ENCODE results near the gene SRGAP2C.
"Not testable (repeated sequence)": the region's sequence is repeated elsewhere in the genome, so short reads cannot be mapped to it uniquely, and the experiment has no call there.

SRGAP2C gene

GRCh38 chr1:121184290-121185127 lies at the start of gene SRGAP2C, which contains the start of gene FAM72B:
TSS of gene SRGAP2C (plus strand) at chr1:121184975. CDS start at chr1:121187447, 2,472 bp downstream.
TSS of gene FAM72B (minus strand) at chr1:121184340. CDS start at chr1:121183489, 851 bp downstream.
- peak; percentile 99 for DNase-seq

DNA sequence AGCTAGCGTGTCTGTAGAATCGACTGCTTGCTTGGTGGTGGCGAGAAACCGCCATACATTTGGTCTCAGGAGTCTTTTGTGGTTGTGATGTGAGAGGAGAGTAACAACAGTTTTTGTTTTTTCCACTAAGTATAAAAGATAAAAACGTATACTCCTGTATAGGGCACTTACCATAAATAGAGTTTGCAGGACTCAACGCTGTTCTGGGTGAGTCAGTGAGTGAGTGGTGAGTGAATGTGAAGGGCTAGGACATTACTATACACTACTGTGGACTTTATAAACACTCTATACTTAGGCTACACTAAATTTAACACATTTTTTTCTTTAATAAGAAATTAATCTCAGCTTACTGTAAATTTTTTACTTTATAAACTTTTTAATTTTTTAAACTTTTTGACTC lies 44.4 kb upstream of the SRGAP2C start:
- DNase-seq, result not testable (repeated sequence)

DNA sequence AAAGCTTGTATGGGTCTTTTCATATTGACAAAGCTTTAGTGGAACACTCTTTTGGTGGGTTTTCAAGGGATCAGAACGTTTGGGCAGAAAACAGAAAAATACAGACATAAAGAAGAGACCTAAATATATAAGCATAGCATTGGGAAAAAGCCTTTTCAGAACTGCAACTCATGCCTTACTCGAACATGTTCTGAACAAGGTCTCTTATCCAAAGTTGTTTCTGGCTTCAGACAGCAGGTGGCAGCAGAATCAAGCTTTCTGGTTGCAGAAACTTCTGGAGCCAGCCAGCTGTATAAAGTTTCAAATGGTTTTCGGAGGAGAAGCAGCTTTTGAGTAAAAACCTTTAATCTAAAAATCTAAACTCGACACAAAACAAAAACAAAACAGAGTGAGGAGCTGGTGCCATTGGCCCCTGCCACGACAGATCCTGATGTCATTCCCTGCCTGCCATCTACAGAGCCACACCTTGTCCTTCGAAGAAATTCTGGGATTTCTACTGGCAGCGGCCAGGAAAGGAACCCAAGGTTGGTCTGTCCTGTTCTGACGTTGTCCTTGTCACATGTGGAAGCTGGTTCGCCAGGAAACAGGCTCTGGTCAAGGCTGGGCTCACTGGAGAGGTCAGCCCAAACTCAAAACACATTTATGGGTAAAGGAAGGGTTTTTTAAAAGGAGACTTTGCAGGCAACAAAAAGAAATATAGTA lies 36.1 kb upstream of the SRGAP2C start:
- not testable (repeated sequence) for DNase-seq

DNA sequence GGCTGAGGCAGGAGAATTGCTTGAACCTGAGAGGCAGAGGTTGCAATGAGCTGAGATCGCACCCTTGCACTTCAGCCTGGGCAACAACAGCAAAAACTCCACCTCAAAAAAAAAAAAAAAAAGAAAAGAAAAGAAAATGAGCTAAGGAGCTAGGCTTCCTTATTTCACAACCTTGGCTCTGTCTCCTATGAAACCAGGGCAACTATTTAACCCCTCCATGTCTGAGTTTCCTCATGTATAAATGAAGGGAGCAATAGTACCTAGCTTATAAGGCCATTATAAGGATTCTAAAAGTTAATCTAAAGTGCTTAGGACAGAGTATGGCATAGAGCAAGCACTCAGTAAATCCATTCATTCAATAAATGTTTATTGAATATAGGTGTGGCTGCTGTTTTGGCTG lies 33.5 kb upstream of the SRGAP2C start:
- not testable (repeated sequence) for DNase-seq

GRCh38 chr1:121152788-121153187 lies 32.0 kb upstream of the SRGAP2C start:
- DNase-seq, result not testable (repeated sequence)

DNA sequence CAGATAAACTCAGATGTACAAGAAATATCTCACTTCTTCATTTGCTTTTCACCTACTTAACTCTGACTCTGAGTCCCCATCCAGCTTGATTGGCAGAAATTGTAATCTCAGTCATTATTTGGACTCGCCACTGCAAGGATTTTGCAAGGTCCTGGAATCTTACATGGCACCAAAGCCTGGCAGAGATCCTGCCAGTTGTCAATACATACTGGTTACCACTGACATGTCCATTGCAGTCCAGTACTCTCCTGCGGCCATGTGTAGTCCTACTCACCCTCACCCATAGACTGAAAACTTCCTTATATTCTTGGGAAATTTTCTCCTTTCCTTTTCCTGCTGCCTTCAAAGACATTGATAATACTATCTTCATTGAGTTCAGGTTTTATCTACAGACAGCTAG lies 30.0 kb upstream of the SRGAP2C start:
- DNase-seq, result not testable (repeated sequence)

GRCh38 chr1:121155671-121156358 lies 29.0 kb upstream of the SRGAP2C start:
- peak; percentile 40 for DNase-seq

DNA sequence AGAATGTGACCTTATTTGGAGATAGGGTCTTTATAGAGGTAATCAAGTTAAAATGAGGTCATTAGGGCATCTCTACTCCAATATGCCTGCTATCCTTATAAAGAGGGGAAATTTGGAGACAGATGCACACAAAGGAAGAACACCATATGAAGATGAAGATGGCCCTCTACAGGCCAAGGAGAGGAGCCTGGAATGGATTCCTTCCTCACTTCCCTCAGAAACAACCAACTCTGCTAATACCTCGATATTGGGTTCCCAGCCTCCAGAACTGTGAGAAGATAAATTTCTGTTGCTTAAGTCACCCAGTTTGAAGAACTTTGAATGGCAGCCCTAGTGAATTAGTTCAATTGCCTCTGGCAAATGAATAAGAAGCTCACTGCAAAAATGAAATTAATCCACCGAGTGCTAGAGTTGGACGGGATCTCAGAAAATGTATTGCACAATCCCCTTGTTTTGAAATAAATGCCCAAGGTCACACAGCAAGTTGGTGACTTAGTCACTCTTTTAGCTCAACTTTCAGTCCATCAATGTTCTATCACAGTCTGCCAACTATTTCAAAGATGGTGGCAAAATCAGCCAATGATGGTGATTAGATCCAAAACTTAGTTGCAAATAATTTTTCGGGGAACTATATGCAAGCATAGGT lies 27.7 kb upstream of the SRGAP2C start:
- DNase-seq, result not testable (repeated sequence)

GRCh38 chr1:121157609-121158008 lies 27.2 kb upstream of the SRGAP2C start:
- DNase-seq, result not testable (repeated sequence)

DNA sequence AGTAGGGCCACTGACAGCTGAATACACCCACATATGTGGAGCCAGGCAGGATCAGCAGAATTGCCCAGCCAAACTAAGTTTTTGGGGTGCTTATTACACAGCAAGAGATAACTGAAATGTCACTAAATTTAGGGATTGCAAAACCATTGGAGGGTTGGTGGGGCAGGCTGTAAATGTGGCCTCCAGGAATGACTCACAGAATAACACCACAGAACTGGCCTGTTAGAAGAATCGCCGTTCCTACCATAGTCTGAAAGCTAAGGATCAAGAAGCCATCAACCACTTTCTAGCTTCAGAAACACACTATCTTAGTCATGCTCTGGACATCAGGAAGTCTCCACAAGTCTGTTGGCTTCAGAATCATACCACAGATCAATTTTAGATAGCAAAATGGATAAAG lies 24.7 kb upstream of the SRGAP2C start:
- DNase-seq, result not testable (repeated sequence)

DNA sequence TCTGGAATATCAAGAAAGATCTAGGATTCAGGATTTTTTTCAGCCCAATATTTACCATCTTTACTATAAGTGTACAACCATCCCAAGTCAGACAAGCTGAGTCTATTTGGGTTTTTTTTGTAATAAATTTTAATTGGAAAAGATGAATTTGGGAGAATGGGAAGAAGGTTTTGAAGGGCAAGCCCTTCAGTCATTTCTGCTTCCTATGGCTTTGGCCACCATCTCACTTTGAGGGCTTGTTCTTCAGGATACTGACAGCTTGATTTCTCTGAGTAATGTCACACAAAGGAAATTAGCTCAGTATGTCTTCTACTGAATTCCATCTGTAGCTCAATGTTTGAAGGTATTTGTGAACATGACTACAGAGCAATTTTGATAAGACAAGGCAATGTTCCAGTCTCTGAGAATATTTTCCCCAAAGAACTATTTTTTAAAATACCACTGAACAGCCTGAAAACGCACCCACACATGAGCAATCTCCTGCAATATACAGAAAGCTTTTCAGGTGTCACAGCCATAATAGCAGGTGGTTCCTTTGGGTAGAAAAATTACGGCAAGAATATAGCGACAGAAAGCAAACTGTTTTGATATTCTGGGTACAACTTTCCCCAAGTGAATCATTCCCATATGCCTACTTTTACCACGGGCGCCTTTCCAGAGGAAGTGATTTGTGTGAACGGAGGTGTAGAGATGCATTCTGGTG lies 23.4 kb upstream of the SRGAP2C start:
- DNase-seq, result not testable (repeated sequence)

DNA sequence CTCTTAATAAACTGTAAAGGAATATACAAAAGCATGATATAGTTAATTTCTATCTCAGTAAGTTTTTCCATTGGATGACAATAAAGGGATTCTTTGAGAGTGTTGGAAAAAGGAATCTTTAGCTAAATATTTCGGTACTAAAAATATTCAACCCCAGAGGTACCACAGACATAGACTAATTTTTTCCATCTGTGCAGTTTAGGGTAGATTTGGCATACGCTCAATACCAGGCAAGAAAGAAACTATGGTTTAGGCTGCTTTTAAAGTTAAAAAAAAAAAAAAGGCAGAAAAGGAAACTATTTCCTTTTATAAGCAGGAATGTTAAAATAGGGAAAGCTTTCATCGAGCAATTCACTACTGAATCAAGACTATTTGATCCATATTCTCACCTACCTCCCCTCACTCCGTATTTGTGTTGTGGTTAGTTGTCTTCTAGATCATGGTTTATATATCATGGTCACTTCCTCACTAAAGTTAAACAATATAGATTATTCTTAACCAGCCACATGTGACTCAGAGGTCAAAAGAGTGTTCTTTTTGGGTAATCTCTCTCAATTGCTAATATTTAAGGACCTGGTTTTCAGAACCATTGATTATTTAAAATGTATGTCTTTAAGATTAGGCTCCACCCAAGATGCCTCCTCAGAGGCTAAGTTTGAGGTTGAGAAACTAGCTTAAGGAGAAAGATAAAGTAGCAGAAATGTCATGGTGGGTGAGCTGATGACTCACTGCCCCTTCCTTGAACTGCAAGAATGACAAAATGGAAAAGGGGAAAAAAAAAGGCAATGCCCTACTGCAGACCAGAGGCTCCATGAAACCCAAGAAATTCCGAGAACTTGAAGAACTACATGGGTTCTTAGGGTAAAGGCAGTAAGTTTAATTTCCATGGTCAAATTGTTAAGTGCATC lies 20.7 kb upstream of the SRGAP2C start:
- peak; percentile 22 for DNase-seq

- not testable (repeated sequence) for DNase-seq
Measured at GRCh38 chr1:121165296-121165695, 19.5 kb upstream of the SRGAP2C start.

DNA sequence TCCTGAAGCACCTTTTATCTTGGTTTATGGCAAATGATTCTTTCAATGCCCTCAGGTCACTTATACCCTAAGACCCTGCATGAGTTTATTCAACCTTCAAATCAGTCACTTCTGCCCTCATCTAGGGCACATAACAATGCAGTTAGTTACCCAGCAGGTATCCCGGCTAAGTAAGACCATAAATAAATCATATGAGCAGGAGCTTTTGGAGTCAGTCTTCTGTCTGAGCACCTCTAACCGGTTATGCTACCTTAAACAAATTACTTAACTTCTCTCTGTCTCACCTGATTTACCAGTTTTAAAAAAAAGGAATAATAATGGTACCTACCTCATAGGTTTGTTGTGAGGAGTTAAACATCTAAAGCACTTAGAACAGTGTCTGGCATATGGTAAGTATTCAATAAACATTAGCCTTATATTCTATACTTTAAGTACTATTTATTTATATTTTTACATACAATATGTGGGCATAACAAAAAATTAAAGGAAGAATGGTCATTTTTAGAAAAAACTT lies 17.5 kb upstream of the SRGAP2C start:
- DNase-seq, result not testable (repeated sequence)

DNA sequence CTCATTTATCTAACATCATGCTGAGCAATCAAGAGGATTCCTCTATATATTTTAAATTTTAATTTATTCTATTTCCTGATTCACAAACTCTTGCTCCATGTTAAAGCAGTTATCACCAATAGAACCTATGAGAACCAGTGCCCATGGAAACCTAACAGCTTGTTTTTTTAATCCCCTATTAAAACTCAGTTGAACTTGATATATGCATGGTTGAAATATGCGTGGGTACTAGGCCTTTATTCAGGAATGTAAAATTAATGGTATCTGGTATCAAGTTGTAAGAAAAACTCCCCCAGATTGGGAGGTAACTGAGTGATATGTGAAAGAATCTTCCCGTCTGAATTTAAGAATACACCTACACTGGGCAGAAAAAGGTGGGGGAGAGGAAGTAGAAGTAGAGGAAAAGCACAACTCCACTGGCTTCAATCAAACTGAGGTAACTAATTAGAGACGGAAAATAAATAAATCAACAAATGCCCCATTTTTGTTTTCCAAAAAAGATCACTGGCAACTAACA lies 16.6 kb upstream of the SRGAP2C start:
- DNase-seq, result not testable (repeated sequence)

GRCh38 chr1:121176649-121177048 lies 8.1 kb upstream of the SRGAP2C start:
- not testable (repeated sequence) for DNase-seq

GRCh38 chr1:121178197-121178596 lies 6.6 kb upstream of the SRGAP2C start:
- DNase-seq, result not testable (repeated sequence)

DNA sequence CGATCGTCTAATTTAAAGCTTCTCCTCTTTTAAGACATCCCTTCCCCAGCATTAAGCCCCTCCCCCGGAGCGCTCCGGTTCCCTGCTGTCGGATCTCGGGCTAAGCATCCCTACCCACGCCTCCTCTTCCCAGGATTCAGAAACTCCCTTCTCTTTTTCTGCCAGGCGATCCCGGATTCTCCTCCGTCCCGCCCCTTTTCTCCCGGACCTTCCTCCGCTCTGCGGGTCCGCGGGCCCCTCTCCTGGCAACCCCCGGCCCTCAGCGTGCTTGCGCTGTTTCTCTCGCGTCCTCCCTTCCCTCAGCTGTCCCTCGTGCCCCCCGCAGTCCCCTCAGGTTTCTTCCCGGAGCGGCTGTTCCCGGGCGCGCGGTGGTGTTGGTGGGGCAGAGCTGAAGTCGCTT lies 908 bp upstream of the SRGAP2C start:
- DNase-seq, result peak; percentile 1

DNA sequence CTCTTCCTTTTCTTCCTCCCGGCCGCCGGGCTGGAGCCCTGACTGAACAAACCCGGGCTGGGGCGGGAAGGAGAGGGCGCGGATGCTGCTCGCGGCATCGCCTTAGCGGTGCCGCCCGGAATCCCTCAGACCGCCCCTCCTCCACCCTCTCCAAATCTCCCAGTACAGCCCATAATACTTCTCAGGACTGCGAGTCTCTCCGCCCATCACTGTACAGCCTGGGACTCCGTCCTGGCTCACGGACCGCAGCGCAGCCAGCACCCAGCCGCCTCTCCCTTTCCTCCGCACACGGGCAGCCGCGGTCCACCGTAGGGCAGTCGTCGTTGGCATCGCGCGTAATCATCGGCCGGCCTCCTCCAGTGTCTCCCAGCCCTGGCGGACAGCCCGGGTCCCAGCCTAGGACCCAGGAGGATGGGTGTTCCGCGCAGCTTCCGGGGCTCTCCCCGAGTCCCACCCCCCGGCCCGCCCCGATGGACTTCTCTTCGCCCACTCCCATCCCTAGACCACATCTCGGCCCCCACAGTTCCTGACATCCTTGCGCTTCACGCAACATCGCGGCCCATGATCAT lies 449 bp downstream of the SRGAP2C start:
- DNase-seq, result not testable (repeated sequence)

GRCh38 chr1:121186191-121186590 lies 1.4 kb downstream of the SRGAP2C start:
- not testable (repeated sequence) for DNase-seq
